ENCODE data around the gene ULK2. TPM values are rescaled to one million over a fixed set of nuclear protein-coding genes. Genes with fewer than 3 reads are reported as not detected.

ULK2 gene
- total RNA-seq, 1 donor from 2014 or later: 29.8 TPM

- DNase-seq (ENCODE audit: low spot score): no peak
- no peak overlapping the region for H3K4me3 Mint-ChIP-seq (ENCODE audit: unreplicated experiment)
- no peak overlapping the region for H3K27ac Mint-ChIP-seq (ENCODE audit: unreplicated experiment)
- H3K9me3 Mint-ChIP-seq (ENCODE audit: low read depth): no peaks in the 10 kb centered on the region
- peaks cover 4% of the 10 kb centered on the region for H3K4me1 Mint-ChIP-seq (ENCODE audit: low read depth)
- no peaks in the 10 kb centered on the region for H3K36me3 Mint-ChIP-seq (ENCODE audit: low read depth)
- no peaks in the 10 kb centered on the region for H3K27me3 Mint-ChIP-seq (ENCODE audit: low read depth)
- no peak for TF ChIP-seq CTCF (IDR thresholded peaks at IDR 0.05)
These were observed 125.8 kb downstream of the ULK2 start for GRCh38 chr17:19741832-19742457.

- H3K27ac Mint-ChIP-seq (ENCODE audit: unreplicated experiment): no peak overlapping the region
- H3K9me3 Mint-ChIP-seq (ENCODE audit: low read depth): no peaks in the 10 kb centered on the region
- H3K27me3 Mint-ChIP-seq (ENCODE audit: low read depth): peaks cover 4% of the 10 kb centered on the region
- no peak for DNase-seq (ENCODE audit: low spot score)
- H3K4me3 Mint-ChIP-seq (ENCODE audit: unreplicated experiment): no peak overlapping the region
- H3K36me3 Mint-ChIP-seq (ENCODE audit: low read depth): no peaks in the 10 kb centered on the region
- TF ChIP-seq CTCF (IDR thresholded peaks at IDR 0.05): no peak
- H3K4me1 Mint-ChIP-seq (ENCODE audit: low read depth): peaks cover 4% of the 10 kb centered on the region
These were observed 126.8 kb downstream of the ULK2 start for GRCh38 chr17:19740933-19741332.

GRCh38 chr17:19739241-19740201 lies 128.2 kb downstream of the ULK2 start:
- H3K4me3 Mint-ChIP-seq (ENCODE audit: unreplicated experiment): no peak overlapping the region
- DNase-seq (ENCODE audit: low spot score): no peak
- no peaks in the 10 kb centered on the region for H3K9me3 Mint-ChIP-seq (ENCODE audit: low read depth)
- H3K4me1 Mint-ChIP-seq (ENCODE audit: low read depth): no peaks in the 10 kb centered on the region
- no peak for TF ChIP-seq CTCF (IDR thresholded peaks at IDR 0.05)
- peaks cover 4% of the 10 kb centered on the region for H3K27me3 Mint-ChIP-seq (ENCODE audit: low read depth)
- no peak overlapping the region for H3K27ac Mint-ChIP-seq (ENCODE audit: unreplicated experiment)
- no peaks in the 10 kb centered on the region for H3K36me3 Mint-ChIP-seq (ENCODE audit: low read depth)

GRCh38 chr17:19738757-19739156 lies 129.0 kb downstream of the ULK2 start:
- no peak for DNase-seq (ENCODE audit: low spot score)
- H3K36me3 Mint-ChIP-seq (ENCODE audit: low read depth): no peaks in the 10 kb centered on the region
- no peaks in the 10 kb centered on the region for H3K9me3 Mint-ChIP-seq (ENCODE audit: low read depth)
- H3K27ac Mint-ChIP-seq (ENCODE audit: unreplicated experiment): no peak overlapping the region
- no peaks in the 10 kb centered on the region for H3K4me1 Mint-ChIP-seq (ENCODE audit: low read depth)
- peaks cover 4% of the 10 kb centered on the region for H3K27me3 Mint-ChIP-seq (ENCODE audit: low read depth)
- no peak overlapping the region for H3K4me3 Mint-ChIP-seq (ENCODE audit: unreplicated experiment)
- no peak for TF ChIP-seq CTCF (IDR thresholded peaks at IDR 0.05)

- H3K4me1 Mint-ChIP-seq (ENCODE audit: low read depth): no peaks in the 10 kb centered on the region
- no peak overlapping the region for H3K4me3 Mint-ChIP-seq (ENCODE audit: unreplicated experiment)
- H3K36me3 Mint-ChIP-seq (ENCODE audit: low read depth): no peaks in the 10 kb centered on the region
- no peaks in the 10 kb centered on the region for H3K9me3 Mint-ChIP-seq (ENCODE audit: low read depth)
- peaks cover 4% of the 10 kb centered on the region for H3K27me3 Mint-ChIP-seq (ENCODE audit: low read depth)
- TF ChIP-seq CTCF (IDR thresholded peaks at IDR 0.05): no peak
- H3K27ac Mint-ChIP-seq (ENCODE audit: unreplicated experiment): no peak overlapping the region
- no peak for DNase-seq (ENCODE audit: low spot score)
These were observed 129.7 kb downstream of the ULK2 start for GRCh38 chr17:19738073-19738449.
